ENCODE data around the gene TIMP2.

The TIMP2 gene

GRCh38 chr17:78898075-78898836 is 26.9 kb downstream of the TIMP2 start:
- TF ChIP-seq SIN3A (IDR thresholded peaks at IDR 0.05; ENCODE audit: borderline replicate concordance, insufficient read depth, low read length) (no peak), REST (IDR thresholded peaks at IDR 0.05; ENCODE audit: insufficient read depth in 1 of 2, low read depth in 2 of 2, low read length in 2 of 2) (peak; percentile 62 to 78)

GRCh38 chr17:78897664-78898047 is 27.5 kb downstream of the TIMP2 start:
- TF ChIP-seq REST (IDR thresholded peaks at IDR 0.05; ENCODE audit: insufficient read depth in 1 of 2, low read depth in 2 of 2, low read length in 2 of 2) (no peak), POLR2AphosphoS5 (IDR thresholded peaks at IDR 0.05; ENCODE audit: low read depth, low read length) (no peak)

GRCh38 chr17:78896834-78897663 is 28.1 kb downstream of the TIMP2 start:
- no peak for TF ChIP-seq FOXP2 (optimal IDR thresholded peaks at IDR 0.05; ENCODE audit: borderline replicate concordance, extremely low read depth, extremely low read length, insufficient read depth)
- no peak for TF ChIP-seq POLR2AphosphoS5 (IDR thresholded peaks at IDR 0.05; ENCODE audit: low read depth, low read length)
- TF ChIP-seq REST (IDR thresholded peaks at IDR 0.05; ENCODE audit: insufficient read depth in 1 of 2, low read depth in 2 of 2, low read length in 2 of 2): no peak
- no peak for TF ChIP-seq SIN3A (IDR thresholded peaks at IDR 0.05; ENCODE audit: borderline replicate concordance, insufficient read depth, low read length)
- TF ChIP-seq TAF1 (IDR thresholded peaks at IDR 0.05; ENCODE audit: borderline replicate concordance, insufficient read depth, low read length): no peak

- TF ChIP-seq FOXP2 (optimal IDR thresholded peaks at IDR 0.05; ENCODE audit: borderline replicate concordance, extremely low read depth, extremely low read length, insufficient read depth): no peak
- TF ChIP-seq POLR2AphosphoS5 (IDR thresholded peaks at IDR 0.05; ENCODE audit: low read depth, low read length): no peak
- no peak for TF ChIP-seq REST (IDR thresholded peaks at IDR 0.05; ENCODE audit: insufficient read depth in 1 of 2, low read depth in 2 of 2, low read length in 2 of 2)
- TF ChIP-seq TAF1 (IDR thresholded peaks at IDR 0.05; ENCODE audit: borderline replicate concordance, insufficient read depth, low read length): no peak
- TF ChIP-seq SIN3A (IDR thresholded peaks at IDR 0.05; ENCODE audit: borderline replicate concordance, insufficient read depth, low read length): no peak
Observed at GRCh38 chr17:78896091-78896833, 28.9 kb downstream of the TIMP2 start.
